Mesothelial cell of epicardium (in vitro differentiated cells): ENCODE measurements around the gene ATP2C2. TPM values are rescaled to one million over a fixed set of nuclear protein-coding genes. Genes with fewer than 3 reads are reported as not detected.

Experiments used
- DNase-seq, 2 experiments: peaks; one replicate each; pipeline ENCODE4 v3.0.0; 2021; ENCODE audit warnings: low spot score in 2 of 2; ENCODE audit not compliant: unreplicated experiment in 2 of 2
- H3K27ac Mint-ChIP-seq: 2 replicates; pipeline ENCODE4 v1.8.0; 2021; ENCODE audit warnings: mixed read lengths
- H3K27me3 Mint-ChIP-seq: 2 replicates; pipeline ENCODE4 v1.8.0; 2021; ENCODE audit warnings: low read depth, mixed read lengths
- H3K36me3 Mint-ChIP-seq: 2 replicates; pipeline ENCODE4 v1.8.0; 2021; ENCODE audit warnings: mixed read lengths
- H3K4me1 Mint-ChIP-seq: 2 replicates; pipeline ENCODE4 v1.8.0; 2021; ENCODE audit warnings: mixed read lengths
- H3K4me3 Mint-ChIP-seq: 2 replicates; pipeline ENCODE4 v1.8.0; 2021; ENCODE audit warnings: mild to moderate bottlenecking, moderate library complexity, mixed read lengths
- H3K9me3 Mint-ChIP-seq: 2 replicates; pipeline ENCODE4 v1.8.0; 2021; ENCODE audit warnings: mixed read lengths
- total RNA-seq: library from RNA; stranded (reverse); gene quantifications from 3 replicates; pipeline ENCODE4 v1.2.1, GENCODE V29; 2021
- TF ChIP-seq, protein P1 (sequence below): fragments of 200-600 bp; sonication (generic); IDR thresholded peaks from one replicate; pipeline ENCODE4 v1.5.0; 2021; ENCODE audit warnings: antibody characterized with exemption; ENCODE audit not compliant: unreplicated experiment

ATP2C2 gene
- total RNA-seq, 1 donor from 2014 or later, result 47.7 TPM

GRCh38 chr16:84427553-84427952 is 59.2 kb downstream of the ATP2C2 start:
- no peak for DNase-seq
- peaks cover 4% of the 10 kb centered on the region for H3K27me3 Mint-ChIP-seq
- no peaks in the 10 kb centered on the region for H3K9me3 Mint-ChIP-seq
- no peaks in the 10 kb centered on the region for H3K4me1 Mint-ChIP-seq
- H3K36me3 Mint-ChIP-seq, result peaks cover 36% of the 10 kb centered on the region
- H3K27ac Mint-ChIP-seq, result no peak overlapping the region
- H3K4me3 Mint-ChIP-seq, result no peak overlapping the region
- TF ChIP-seq, protein P1, sequence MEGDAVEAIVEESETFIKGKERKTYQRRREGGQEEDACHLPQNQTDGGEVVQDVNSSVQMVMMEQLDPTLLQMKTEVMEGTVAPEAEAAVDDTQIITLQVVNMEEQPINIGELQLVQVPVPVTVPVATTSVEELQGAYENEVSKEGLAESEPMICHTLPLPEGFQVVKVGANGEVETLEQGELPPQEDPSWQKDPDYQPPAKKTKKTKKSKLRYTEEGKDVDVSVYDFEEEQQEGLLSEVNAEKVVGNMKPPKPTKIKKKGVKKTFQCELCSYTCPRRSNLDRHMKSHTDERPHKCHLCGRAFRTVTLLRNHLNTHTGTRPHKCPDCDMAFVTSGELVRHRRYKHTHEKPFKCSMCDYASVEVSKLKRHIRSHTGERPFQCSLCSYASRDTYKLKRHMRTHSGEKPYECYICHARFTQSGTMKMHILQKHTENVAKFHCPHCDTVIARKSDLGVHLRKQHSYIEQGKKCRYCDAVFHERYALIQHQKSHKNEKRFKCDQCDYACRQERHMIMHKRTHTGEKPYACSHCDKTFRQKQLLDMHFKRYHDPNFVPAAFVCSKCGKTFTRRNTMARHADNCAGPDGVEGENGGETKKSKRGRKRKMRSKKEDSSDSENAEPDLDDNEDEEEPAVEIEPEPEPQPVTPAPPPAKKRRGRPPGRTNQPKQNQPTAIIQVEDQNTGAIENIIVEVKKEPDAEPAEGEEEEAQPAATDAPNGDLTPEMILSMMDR, result no peak

GRCh38 chr16:84430860-84431259 is 62.5 kb downstream of the ATP2C2 start:
- Mint-ChIP-seq H3K27me3 (peaks cover 7% of the 10 kb centered on the region), H3K4me1 (no peaks in the 10 kb centered on the region), H3K36me3 (peaks cover 20% of the 10 kb centered on the region), H3K9me3 (no peaks in the 10 kb centered on the region), H3K4me3 (no peak overlapping the region), H3K27ac (no peak overlapping the region)
- TF ChIP-seq, protein P1, result no peak
- DNase-seq, result no peak

DNA sequence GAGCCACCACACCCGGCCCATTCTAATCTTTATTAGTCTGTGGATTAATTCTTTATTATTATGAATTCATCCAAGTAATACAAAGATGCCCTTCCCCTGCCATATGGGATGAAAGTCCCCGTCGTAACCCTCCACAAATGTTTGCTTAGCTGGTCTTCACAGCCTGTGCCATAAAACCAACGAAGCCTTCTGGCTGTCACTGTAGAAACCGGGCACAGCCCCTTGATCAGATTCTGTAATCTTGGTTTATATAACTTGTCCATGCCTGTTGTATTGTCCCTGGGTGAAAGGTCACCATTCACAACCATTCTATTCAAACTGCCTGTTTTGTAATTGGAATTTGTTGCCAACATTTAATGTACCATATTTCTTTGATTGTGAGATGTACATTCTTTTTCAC is 66.5 kb downstream of the ATP2C2 start:
- Mint-ChIP-seq H3K27me3 (peaks cover 7% of the 10 kb centered on the region), H3K9me3 (no peaks in the 10 kb centered on the region), H3K4me3 (no peak overlapping the region), H3K4me1 (no peaks in the 10 kb centered on the region), H3K27ac (no peak overlapping the region), H3K36me3 (peaks cover 11% of the 10 kb centered on the region)
- TF ChIP-seq, protein P1, result no peak
- DNase-seq, result no peak

GRCh38 chr16:84436196-84436595 is 67.9 kb downstream of the ATP2C2 start:
- no peak overlapping the region for H3K4me3 Mint-ChIP-seq
- peaks cover 7% of the 10 kb centered on the region for H3K27me3 Mint-ChIP-seq
- TF ChIP-seq, protein P1, result no peak
- H3K27ac Mint-ChIP-seq, result no peak overlapping the region
- H3K36me3 Mint-ChIP-seq, result peaks cover 19% of the 10 kb centered on the region
- H3K4me1 Mint-ChIP-seq, result no peaks in the 10 kb centered on the region
- DNase-seq, result no peak
- no peaks in the 10 kb centered on the region for H3K9me3 Mint-ChIP-seq

DNA sequence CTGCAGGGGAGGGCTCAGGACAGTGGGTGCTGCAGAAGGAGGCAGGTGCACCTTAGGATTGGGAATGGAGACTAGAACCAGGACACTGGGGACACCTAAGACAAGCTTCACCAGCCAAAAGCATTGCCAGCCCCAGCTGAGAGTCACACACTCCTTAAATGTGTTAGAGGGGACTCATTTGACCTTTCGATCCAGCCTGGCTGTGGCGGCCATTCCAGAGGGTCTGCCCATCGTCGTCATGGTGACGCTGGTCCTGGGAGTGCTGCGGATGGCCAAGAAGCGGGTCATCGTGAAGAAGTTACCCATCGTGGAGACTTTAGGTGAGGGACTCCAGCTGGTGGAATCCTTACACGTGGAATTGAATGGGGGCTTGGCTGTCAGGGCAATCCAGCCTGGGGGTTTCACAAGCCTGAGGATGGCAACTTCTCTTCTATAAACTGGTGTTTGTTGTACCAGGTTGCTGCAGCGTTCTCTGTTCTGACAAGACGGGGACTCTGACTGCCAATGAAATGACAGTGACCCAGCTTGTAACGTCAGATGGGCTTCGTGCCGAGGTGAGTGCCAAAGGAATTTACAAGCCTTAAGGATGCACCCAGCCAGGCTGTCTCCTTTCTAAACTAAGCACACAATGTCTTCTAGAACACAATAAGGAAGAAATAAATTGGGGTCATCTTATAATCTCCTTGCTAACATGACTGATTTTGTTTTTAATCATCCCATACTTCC is 70.8 kb downstream of the ATP2C2 start:
- peaks cover 4% of the 10 kb centered on the region for H3K4me1 Mint-ChIP-seq
- H3K27me3 Mint-ChIP-seq, result no peaks in the 10 kb centered on the region
- TF ChIP-seq, protein P1, result no peak
- H3K27ac Mint-ChIP-seq, result no peak overlapping the region
- H3K36me3 Mint-ChIP-seq, result peaks cover 19% of the 10 kb centered on the region
- no peak for DNase-seq
- H3K9me3 Mint-ChIP-seq, result no peaks in the 10 kb centered on the region
- no peak overlapping the region for H3K4me3 Mint-ChIP-seq
